Stimulated activated CD8-positive, alpha-beta memory T cell treated with anti-CD3 and anti-CD28 coated beads, Interleukin-12 subunit alpha, Interleukin-12 subunit beta, amount 100 ng/mL, for 1 hour (primary cell): Measurements from ENCODE around the gene PBXIP1.
"Not testable (repeated sequence)": the region's sequence is repeated elsewhere in the genome, so short reads cannot be mapped to it uniquely, and the experiment has no call there.

Source experiments
- DNase-seq: peaks from one replicate; pipeline ENCODE4 v3.0.0-alpha.2; 2020; ENCODE audit warnings: low read depth

Gene PBXIP1, protein sequence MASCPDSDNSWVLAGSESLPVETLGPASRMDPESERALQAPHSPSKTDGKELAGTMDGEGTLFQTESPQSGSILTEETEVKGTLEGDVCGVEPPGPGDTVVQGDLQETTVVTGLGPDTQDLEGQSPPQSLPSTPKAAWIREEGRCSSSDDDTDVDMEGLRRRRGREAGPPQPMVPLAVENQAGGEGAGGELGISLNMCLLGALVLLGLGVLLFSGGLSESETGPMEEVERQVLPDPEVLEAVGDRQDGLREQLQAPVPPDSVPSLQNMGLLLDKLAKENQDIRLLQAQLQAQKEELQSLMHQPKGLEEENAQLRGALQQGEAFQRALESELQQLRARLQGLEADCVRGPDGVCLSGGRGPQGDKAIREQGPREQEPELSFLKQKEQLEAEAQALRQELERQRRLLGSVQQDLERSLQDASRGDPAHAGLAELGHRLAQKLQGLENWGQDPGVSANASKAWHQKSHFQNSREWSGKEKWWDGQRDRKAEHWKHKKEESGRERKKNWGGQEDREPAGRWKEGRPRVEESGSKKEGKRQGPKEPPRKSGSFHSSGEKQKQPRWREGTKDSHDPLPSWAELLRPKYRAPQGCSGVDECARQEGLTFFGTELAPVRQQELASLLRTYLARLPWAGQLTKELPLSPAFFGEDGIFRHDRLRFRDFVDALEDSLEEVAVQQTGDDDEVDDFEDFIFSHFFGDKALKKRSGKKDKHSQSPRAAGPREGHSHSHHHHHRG

DNA sequence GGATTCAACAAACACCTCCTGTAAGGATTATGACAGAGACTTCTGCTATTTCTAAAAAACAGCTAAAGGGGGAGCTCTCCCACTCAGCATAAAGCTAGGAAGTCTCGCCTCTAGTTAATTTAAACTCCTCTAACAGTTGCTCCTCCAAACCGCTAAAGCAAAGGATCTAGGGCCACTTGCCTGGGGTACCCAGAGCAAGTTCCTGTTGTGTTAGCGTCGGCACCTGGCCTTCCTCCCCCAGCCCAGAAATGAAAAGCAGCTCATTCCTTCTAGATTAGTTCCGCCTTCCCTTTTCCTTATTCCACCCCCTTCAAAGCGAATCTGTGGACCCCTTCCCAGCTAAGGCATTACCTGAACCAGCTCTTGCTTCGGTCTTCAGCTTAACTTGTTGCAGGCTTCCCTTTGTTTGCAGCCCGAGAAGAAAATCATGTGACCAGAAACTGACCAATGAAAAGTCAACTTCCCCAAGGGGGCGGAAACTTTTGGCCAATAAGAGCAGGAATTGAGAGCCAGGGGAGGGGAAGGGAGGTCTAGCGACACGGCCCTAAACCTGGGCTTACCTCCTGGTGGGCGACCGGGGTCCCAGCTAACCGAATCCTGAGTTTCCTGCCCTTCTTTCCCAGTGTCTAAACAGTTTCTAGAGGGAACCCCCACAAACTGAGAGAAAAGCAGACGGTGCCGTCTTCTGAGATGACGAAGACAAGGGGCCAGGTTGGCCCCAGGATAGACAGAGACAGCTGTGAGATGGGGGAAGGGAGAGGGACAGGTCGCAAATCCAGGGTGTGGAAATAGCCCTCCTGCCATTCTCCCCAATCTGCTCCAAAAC lies at the start of gene PBXIP1:
Gene PBXIP1, minus strand, starts transcription at position 382 of the 826 bp plus-strand sequence. CDS start 2,378 bp downstream, outside the sequence.
- DNase-seq: peak; percentile 68

DNA sequence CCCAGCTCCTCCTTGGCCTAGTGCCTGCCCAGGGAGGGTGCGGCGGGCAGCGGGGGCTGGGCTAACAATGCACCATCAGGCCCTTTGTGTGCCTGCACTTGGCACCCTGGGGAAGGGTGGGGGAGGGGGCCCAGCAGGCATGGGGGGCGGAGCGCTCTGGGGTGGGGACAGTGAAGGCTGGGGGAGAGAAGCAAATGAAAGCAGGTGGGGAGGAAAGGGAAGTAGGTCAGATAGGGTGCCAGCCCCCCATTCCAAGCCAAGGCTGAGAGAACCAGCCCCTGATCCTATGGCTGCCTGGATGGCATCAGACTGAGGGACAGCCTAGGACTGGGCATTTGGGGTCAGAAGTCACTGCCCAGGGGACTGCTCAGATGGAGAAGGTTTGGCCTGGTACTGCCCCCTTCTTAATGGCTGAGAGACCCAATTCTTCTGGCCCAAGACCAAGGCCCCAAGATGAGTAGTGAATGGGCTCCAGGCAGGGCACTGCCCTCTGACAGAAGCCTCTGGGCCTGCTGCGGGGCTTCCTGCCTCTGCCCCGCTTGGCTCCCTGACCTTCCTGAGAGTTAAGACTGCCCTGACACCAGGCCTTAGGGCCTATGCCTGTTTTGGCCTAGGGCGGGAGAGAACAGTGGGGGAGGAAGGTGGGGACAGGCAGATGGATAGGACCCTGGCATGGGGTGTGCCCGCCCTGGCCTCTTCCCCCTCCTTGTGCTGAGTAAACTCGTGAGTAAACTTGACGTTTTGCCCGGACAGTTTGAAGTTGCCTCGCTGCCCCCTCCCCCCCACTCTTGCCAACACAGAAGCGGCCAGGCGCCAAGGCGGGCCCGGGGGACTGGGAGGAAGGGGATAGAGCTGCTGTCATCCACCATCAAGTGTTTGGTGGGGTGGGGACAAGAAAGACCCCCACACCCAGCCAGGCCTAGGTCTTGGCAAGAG lies 49.4 kb upstream of the PBXIP1 start:
- DNase-seq: no peak

DNA sequence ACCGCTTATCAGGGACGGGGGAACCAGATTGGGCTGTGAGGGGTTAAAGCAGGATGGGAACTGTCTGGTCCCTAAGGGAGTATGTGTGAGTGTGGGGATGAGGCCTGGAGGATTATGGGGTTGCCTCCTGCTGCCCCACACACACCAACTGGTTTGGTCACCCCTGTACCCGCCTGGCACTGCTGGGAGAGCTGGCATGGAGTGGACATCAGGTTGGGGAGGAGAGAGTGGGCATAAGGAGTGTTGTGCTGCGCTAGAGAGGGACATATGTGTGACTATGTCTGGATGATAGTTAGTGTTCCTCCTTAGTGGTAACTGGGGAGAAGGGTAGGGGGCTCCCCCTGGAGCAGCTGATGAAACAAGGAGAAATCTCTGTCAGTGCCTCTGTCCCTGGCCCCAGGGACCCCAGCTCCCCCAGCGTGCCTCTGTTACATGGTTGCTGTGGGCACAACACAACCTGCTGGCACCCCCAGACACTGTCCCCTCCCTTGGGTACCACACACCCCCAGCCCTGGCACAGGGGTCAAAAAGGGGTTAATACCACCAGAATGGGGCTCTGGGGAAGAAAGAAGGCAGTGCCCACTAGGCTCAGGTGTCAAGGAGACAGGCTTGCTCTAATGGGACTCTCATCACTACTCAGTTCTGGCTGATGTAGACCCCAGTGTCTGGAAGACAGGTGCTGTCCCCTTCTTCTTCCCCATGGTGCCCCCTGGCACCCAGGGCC lies 48.6 kb upstream of the PBXIP1 start:
- DNase-seq: no peak

DNA sequence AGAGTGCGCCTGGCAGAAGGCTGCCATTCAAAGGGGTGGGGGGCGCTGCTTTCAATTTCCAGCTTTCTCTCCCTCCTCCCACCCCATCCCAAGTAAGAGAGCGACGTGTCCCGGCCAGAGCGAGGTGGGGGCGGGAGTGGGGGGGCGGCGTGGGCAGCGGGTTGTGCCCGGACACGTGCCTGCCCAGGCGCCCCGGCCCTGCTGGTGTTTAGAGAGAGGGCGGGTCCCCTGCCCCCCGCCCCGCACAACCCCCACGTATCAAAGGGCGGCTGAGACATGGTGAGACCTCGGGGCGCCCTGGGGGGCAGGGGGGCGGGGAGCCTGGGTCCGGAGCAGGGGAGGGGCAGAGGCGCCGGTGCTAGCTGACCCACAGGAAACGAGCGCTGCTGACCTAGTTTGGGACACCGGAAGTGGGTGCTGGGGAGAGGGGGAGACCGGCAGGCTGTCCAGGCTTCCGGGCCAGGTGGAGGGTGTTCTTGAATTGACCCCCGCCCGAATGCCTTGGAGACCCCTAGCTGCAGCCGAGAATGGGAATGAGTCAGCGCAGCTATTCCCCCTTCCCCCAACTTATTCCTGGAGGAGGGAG lies 48.0 kb upstream of the PBXIP1 start:
- DNase-seq: no peak

DNA sequence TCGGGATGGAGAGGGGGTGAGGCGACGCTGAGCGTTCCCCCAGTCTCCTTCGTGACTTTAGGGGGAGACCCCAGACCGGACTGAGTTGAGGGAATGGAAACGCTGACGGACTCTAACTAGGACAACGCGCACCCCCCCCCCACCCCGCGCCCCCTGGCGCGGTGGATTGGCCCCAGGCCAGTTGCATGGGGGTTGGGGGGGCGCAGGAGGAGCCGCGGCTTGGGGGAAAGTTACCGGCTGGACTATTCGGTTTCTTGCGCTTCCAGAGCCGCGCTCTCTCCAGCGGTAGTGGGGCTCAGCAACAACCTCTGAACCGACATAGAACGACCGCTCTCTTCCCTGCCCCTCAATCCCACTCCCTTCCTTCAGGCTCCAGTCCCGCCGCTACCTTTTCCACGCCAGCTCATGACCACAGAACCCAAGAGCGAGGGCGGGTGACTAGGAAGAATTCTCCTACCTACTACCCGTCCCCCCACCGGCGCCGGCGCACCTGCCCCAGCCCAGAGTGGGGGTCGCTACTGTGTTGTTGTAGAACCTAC lies 47.4 kb upstream of the PBXIP1 start:
- no peak for DNase-seq

GRCh38 chr1:155002464-155003226 lies 46.7 kb upstream of the PBXIP1 start, which contains the start of gene ZBTB7B:
Gene ZBTB7B, plus strand, starts transcription at chr1:155002802. Its CDS starts 11,859 bp downstream, at chr1:155014661.
- DNase-seq: no peak

DNA sequence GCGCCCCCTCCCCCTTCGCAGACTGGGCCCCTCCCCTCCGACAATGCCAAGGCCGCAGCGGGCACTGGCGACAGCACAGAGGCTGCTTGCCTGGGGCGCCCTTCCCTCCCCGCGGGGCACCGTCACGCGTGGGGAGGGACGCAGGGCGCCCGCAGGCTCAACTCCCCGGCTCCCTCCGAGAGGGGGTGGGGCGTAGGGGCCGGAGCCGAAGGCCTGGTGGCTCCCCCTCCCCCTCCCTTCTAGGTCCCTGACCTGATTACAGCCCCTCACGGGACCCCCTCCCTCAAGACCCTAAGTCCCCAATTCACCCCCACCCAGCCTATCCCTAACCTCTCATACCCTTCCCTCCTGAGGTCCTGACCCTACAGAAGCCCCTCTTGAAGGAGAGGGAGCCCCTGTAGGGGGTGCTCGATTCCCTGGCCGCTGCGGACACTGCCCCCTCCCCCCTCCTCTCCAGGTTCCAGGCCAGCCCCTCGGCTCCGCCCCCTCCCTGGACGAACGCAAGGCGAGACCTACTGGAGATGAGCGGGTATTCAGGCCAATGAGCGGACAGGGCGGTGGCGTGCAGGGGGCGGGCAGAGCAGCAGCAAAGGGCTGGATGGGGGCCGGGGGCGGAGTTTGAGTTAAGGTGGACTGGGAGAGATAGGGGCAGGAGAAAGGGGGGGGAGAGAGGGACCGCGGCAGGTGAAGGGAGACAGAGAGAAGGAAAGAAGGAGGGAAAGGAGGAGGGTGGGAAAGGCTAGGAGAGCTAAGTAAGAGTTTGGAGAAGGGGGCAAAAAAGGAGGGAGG lies 46.0 kb upstream of the PBXIP1 start:
- peak; percentile 96 for DNase-seq

DNA sequence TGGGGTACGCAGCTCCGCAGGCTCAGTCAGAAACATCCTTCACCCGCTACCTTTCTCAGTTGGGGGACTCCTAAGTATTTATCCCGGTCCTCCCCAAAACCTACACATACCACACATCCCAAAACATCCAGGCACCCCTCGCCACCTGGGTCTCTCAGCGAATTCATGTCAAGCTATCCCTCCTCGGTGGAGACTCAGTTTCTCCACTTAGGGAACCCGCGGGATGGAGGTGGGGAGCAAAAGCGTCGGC lies 45.5 kb upstream of the PBXIP1 start:
- DNase-seq: no peak

DNA sequence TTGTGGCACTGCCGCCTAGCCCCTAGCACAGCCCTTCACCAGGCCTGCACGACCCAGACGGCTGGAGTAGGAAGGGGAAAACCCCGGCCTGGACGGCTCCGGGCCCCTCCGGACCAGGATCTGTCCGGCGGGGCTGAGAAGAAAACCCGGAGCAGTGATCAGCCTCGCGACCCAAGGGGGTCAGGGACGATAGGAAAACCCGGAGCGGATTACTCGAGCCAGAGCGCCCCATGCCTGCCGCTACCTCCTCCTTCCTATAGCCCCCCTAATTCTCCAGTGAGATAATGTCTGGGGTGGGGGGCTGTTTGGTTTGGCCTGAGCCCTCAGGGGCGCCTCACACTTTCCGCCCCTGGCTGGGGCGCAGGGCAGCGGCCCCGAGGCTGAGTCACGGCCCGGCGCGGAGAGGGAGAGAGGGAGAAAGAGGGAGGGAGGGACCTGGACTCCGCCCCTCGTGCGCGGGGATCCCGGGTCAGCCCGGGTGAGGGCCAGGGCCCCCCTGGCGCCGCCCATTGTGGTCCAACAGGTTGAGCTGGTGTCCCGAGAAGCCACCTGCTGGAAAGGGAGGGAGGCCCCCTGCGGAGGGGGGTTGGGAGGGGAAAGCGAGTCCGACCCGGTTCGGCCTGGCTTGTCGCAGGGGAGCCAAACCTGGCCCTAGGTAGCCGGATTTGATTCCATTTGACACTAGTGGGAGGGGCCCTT lies 45.0 kb upstream of the PBXIP1 start:
- DNase-seq: peak; percentile 67

DNA sequence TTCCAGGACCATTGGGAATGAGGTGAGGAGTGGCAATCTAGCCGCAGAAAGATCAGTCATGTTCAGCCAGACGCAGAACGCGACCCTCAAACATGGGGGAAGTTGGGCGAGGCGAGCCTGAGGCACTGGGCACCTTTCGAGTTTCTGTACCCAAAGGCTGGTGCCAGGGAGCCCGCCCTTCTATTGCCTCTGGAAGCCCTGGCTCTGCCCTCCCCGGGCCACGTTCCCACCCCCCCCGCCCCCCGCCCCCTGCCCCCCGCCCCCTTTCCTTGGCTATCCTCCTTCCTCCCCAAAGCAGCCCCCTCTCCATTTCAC lies 44.5 kb upstream of the PBXIP1 start:
- no peak for DNase-seq

DNA sequence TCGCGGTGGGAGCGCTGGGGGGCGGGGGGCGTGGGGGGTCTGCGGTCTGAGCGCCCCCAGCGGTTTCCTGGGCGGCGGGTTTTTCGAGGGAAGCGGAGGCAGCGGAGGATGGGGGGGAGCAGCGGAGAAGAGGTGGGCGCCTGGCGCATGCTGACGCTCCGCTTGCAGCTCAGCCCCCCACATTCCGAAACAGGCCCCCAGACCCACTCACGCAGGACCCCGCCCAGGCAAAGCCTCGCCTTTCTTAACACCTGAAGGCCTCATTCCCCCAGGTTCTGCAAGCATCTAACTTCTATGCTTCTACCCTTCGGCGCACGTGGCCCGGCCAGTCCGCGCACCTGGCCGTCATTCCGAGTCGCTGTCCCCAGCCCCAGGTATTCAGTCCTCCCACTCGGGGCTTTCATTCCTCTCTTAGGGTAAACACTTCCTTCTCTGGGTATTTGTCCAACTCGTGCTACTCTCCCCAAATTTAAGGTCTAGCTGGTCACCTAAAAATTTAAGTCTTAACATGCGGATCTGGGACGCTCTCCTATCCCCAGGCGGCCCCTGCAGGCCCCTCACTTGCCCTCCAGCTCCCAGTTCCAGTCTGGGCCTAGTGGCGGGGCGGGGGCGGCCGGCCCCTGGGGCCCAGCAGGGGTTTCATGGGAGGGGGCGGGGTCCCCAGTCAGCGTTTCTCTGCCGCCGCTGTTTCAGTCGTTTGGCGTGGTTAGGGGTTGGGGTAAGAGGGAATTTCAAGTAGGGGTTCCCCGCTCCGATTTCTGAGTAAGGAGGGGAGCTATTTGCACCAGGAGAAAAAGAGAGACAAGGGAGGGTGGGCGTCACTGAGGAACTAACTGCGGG lies 43.9 kb upstream of the PBXIP1 start:
- DNase-seq: no peak

GRCh38 chr1:154998818-154999570 lies 43.1 kb upstream of the PBXIP1 start:
- DNase-seq: peak; percentile 50

DNA sequence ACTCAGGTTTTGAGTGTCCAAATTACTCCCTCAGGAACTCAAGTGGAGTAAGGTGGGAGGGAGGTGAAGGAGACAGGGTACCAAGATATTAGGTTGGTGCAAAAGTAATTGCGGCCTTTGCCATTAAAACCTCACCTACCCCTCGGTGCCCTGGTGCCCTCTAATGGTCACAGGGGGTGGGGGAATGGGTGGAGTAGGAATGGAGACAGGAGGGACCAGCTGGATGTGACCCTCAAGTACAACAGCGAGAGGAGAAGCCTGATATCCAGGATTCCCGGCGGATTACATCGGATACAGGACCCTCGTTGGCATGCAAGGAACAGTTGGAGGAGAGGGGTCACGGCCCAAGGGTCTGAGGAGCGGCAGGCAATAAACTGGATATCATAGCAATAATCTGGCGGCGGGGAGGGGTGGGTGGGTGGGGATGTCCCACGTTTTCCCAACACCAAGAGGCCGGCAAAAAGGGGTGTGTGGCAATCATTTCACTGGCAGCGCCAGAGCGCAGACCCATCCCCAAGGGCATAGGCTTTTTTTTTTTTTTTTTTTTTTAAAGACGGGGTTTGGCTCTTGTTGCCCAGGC lies 42.4 kb upstream of the PBXIP1 start:
- DNase-seq: no peak

GRCh38 chr1:154996966-154997701 lies 41.2 kb upstream of the PBXIP1 start:
- DNase-seq: no peak

GRCh38 chr1:154995301-154995983 lies 39.5 kb upstream of the PBXIP1 start:
- not testable (repeated sequence) for DNase-seq
